SJSA1 (cell line): ENCODE results near the gene GOLGA8J. TPM values are rescaled to one million over a fixed set of nuclear protein-coding genes. Genes with fewer than 3 reads are reported as not detected.
A peak's percentile ranks its signal among the peaks of the same experiment; 100 is the strongest.
"Not testable (repeated sequence)": the region's sequence is repeated elsewhere in the genome, so short reads cannot be mapped to it uniquely, and the experiment has no call there.

ENCODE experiments used
- DNase-seq, 2 experiments: peaks; one replicate each; pipeline ENCODE4 v3.0.0-alpha.2; 2015 to 2020; ENCODE audit warnings: low spot score in 2 of 2, low read depth in 1 of 2
- H3K27ac ChIP-seq: fragments of 250-450 bp; sonication (Bioruptor Pico); 2 replicates; pipeline ENCODE4 v1.5.1; 2020; ENCODE audit warnings: mild to moderate bottlenecking, moderate library complexity
- H3K27me3 ChIP-seq: fragments of 250-450 bp; sonication (Bioruptor Pico); replicated peaks from 2 replicates; pipeline ENCODE4 v1.5.1; 2020; ENCODE audit warnings: mild to moderate bottlenecking, moderate library complexity
- H3K36me3 ChIP-seq: fragments of 250-450 bp; sonication (Bioruptor Pico); 2 replicates; pipeline ENCODE4 v1.5.1; 2020; ENCODE audit warnings: mild to moderate bottlenecking
- H3K4me1 ChIP-seq: fragments of 250-450 bp; sonication (Bioruptor Pico); replicated peaks from 2 replicates; pipeline ENCODE4 v1.6.1; 2021; ENCODE audit warnings: mild to moderate bottlenecking
- H3K4me3 ChIP-seq: fragments of 250-450 bp; sonication (Bioruptor Pico); 2 replicates; pipeline ENCODE4 v1.5.1; 2020; ENCODE audit warnings: mild to moderate bottlenecking
- H3K9me3 ChIP-seq: fragments of 250-450 bp; sonication (Bioruptor Pico); replicated peaks from 2 replicates; pipeline ENCODE4 v1.5.1; 2020; ENCODE audit warnings: mild to moderate bottlenecking
- total RNA-seq: library from RNA; depleted of rRNA; stranded (reverse); fragments of >200 nt; shearing (Covaris generic); gene quantifications from 2 replicates; pipeline ENCODE4 v1.2.3, GENCODE V29; 2014

GOLGA8J gene
- total RNA-seq, 1 experiment from 2014 or later: not detected

- Histone ChIP-seq H3K4me3 (no peak overlapping the region), H3K27me3 (no peaks in the 10 kb centered on the region), H3K27ac (no peak overlapping the region), H3K9me3 (no peaks in the 10 kb centered on the region), H3K36me3 (no peaks in the 10 kb centered on the region), H3K4me1 (no peaks in the 10 kb centered on the region)
- no peak for DNase-seq
These were observed 27.2 kb upstream of the GOLGA8J start for GRCh38 chr15:30055604-30056003.

GRCh38 chr15:30056166-30056565 is 26.6 kb upstream of the GOLGA8J start:
- Histone ChIP-seq H3K27me3 (no peaks in the 10 kb centered on the region), H3K36me3 (no peaks in the 10 kb centered on the region), H3K4me3 (no peak overlapping the region), H3K4me1 (no peaks in the 10 kb centered on the region), H3K9me3 (no peaks in the 10 kb centered on the region), H3K27ac (no peak overlapping the region)
- no peak for DNase-seq

DNA sequence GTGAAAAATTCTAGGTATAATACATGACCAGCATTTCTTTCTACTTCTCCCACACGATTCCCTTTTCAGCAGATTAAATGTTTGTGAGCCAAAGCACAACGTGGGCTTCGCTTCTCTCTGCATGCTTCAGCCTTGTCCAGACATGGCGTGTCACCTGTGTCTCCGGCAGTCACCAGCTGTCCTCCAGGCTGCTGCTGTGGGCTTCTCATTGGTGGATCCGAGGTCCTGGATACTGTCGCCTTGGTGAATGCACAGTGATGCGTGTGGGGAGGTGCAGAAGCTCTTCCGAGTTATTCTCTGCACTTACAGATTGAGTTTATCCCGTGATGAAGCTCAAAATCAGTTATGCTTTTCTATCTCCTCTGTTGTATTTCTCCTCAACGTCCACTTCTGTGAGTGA is 23.0 kb upstream of the GOLGA8J start:
- no peak for DNase-seq
- H3K4me3 ChIP-seq: no peak overlapping the region
- no peaks in the 10 kb centered on the region for H3K36me3 ChIP-seq
- H3K27ac ChIP-seq: no peak overlapping the region
- H3K27me3 ChIP-seq: no peaks in the 10 kb centered on the region
- peaks cover 20% of the 10 kb centered on the region for H3K4me1 ChIP-seq
- H3K9me3 ChIP-seq: no peaks in the 10 kb centered on the region

DNA sequence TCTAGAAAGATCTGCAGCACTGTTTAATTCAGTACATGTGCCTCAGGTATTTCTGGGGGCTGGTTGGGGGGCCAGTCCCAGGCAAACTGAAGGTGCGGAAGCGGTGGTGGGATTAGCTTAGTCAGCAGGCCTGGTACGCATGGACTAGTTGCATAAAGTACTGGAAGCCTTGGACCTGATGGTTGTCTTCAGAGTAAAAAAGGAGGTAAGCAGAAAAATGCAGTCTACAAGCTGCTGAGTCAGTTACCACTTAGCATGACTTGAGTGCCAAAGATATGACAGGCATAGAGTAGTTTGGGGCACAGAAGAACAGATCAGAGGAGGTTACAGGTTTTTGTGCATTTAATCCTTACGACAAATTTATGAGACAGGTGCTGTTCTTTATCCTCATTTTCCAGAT is 19.9 kb upstream of the GOLGA8J start:
- peaks cover 29% of the 10 kb centered on the region for H3K4me1 ChIP-seq
- no peak overlapping the region for H3K27ac ChIP-seq
- peak in 1 of 2 experiments; percentile 23 for DNase-seq
- no peak overlapping the region for H3K4me3 ChIP-seq
- no peaks in the 10 kb centered on the region for H3K9me3 ChIP-seq
- no peaks in the 10 kb centered on the region for H3K27me3 ChIP-seq
- H3K36me3 ChIP-seq: no peaks in the 10 kb centered on the region

DNA sequence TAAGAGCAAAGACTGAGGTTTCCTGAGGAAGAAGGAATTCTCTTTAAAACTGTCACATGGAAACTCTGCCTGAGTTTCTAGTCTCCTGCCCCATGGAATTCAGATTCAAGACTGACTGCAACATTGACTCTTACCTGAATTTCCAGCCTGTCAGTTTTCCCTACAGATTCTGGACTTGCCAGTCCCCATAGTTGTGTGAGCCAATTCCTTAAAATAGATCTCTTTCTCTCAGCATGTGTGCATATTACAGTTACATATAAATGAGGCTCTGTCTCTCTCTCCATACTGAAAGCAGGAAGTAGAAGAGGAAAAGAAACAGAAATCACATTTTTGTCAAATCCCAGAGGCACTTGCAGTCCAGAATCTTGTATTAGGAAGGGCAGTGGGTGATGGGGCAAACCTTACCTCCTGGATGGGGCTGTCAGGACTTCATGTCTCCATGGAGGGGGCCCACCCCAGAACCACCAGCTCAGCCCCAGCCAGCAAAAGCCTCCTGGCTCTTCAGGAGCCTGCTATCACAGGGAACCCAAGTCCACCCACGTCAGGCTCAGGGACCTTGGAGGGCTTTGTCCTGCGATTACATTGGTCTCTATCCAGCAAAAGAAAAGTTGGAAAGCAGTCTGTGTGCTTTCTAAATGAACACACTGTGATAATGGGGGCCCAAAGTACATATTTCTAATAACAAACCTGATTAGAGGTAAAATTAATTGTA is 18.8 kb upstream of the GOLGA8J start:
- Histone ChIP-seq H3K4me3 (no peak overlapping the region), H3K27ac (no peak overlapping the region), H3K4me1 (peaks cover 29% of the 10 kb centered on the region), H3K27me3 (no peaks in the 10 kb centered on the region), H3K9me3 (no peaks in the 10 kb centered on the region), H3K36me3 (no peaks in the 10 kb centered on the region)
- peak in 1 of 2 experiments; percentile 16 for DNase-seq

DNA sequence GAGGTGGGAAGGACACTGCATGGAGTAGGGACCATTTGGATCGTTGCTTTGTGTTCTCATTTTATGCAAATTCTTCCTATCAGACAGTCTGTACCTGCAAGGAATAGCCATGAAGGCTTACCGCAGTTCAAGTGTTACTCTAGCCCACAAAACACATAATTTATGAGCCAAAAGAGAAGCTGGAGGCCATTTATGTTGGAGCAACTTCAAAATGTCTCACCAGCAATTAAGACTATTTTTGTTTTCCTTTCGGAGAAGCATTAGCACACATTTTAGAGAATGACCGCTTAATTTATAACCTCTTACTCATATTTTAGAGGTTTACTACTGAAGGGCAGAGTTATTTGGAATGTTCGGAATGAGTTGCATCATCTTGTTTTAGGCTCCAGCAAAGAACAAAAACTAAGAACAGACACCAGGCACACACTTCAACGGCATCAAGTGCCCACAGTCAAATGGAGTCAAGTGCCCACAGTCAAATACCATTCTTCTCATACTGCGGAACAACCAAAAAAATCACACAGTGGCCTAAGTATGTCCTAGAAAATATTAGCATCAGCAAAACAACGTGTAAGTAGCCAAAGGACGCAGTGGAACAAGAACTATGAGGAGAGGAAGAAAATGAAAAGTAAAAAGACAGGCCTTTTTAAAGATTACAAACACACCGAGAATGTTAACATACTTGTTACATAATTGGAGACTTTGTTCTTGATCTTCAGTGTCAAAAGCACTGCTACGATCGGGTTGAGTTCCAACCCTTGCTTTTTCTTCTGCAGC is 17.5 kb upstream of the GOLGA8J start:
- peak; percentile 72 to 90 for DNase-seq
- peaks cover 29% of the 10 kb centered on the region for H3K4me1 ChIP-seq
- H3K9me3 ChIP-seq: no peaks in the 10 kb centered on the region
- no peaks in the 10 kb centered on the region for H3K27me3 ChIP-seq
- no peaks in the 10 kb centered on the region for H3K36me3 ChIP-seq
- no peak overlapping the region for H3K4me3 ChIP-seq
- H3K27ac ChIP-seq: peak overlapping the region; percentile 67

DNA sequence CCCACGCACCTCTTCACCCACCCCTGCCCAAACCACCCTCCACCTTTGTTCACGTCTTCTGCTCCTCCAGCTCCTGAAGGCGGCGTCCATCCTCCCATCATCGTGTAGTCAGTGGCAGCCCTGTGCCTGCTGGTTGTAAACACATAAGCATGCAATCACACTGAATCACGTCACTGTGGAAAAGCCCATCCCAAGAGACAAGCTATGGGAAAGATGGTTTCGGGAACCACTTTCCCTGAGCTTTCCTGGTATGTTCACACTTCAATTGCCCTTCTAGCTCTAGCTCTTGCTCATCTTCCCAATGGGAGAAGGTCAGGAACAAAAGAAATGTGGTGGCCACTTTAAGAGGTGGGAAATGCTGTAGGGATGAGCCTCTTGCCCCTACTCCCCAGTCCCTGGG is 14.4 kb upstream of the GOLGA8J start:
- H3K9me3 ChIP-seq: no peaks in the 10 kb centered on the region
- peaks cover 6% of the 10 kb centered on the region for H3K27me3 ChIP-seq
- DNase-seq: no peak
- H3K4me1 ChIP-seq: peaks cover 22% of the 10 kb centered on the region
- H3K36me3 ChIP-seq: no peaks in the 10 kb centered on the region
- no peak overlapping the region for H3K27ac ChIP-seq
- no peak overlapping the region for H3K4me3 ChIP-seq

GRCh38 chr15:30072630-30073029 is 10.1 kb upstream of the GOLGA8J start:
- Histone ChIP-seq H3K4me1 (no peaks in the 10 kb centered on the region), H3K4me3 (no peak overlapping the region), H3K27ac (no peak overlapping the region), H3K9me3 (no peaks in the 10 kb centered on the region), H3K27me3 (peaks cover 6% of the 10 kb centered on the region), H3K36me3 (no peaks in the 10 kb centered on the region)
- no peak for DNase-seq

GRCh38 chr15:30073915-30074314 is 8.8 kb upstream of the GOLGA8J start:
- H3K36me3 ChIP-seq: no peaks in the 10 kb centered on the region
- no peak overlapping the region for H3K27ac ChIP-seq
- H3K27me3 ChIP-seq: peaks cover 6% of the 10 kb centered on the region
- no peak for DNase-seq
- H3K9me3 ChIP-seq: no peaks in the 10 kb centered on the region
- H3K4me1 ChIP-seq: no peaks in the 10 kb centered on the region
- no peak overlapping the region for H3K4me3 ChIP-seq

- peak in 1 of 2 experiments; percentile 73 for DNase-seq
- H3K36me3 ChIP-seq, H3K27ac ChIP-seq, H3K27me3 ChIP-seq, H3K4me1 ChIP-seq, H3K9me3 ChIP-seq, H3K4me3 ChIP-seq: not testable (repeated sequence)
These were observed 1.9 kb upstream of the GOLGA8J start for GRCh38 chr15:30080816-30081215.

GRCh38 chr15:30097827-30098226 is 15.1 kb downstream of the GOLGA8J start:
- H3K9me3 ChIP-seq, H3K36me3 ChIP-seq, H3K4me1 ChIP-seq, H3K27me3 ChIP-seq, H3K4me3 ChIP-seq, H3K27ac ChIP-seq, DNase-seq: not testable (repeated sequence)

DNA sequence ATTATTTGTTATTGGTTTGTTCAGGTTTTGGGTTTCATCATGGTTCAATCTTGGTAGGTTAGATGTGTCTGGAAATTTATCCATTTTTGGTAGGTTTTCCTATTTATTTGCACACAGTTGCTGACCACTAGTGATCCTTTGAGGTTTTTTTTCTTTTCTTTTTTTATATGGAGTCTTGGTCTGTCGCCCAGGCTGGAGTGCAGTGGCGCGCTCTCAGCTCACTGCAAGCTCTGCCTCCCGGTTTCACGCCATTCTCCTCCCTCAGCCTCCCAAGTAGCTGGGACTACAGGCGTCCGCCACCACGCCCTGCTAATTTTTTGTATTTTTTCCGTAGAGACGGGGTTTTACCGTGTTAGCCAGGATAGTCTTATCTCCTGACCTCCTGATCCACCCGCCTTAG is 20.1 kb downstream of the GOLGA8J start:
- not testable (repeated sequence) for H3K36me3 ChIP-seq, H3K4me1 ChIP-seq

DNA sequence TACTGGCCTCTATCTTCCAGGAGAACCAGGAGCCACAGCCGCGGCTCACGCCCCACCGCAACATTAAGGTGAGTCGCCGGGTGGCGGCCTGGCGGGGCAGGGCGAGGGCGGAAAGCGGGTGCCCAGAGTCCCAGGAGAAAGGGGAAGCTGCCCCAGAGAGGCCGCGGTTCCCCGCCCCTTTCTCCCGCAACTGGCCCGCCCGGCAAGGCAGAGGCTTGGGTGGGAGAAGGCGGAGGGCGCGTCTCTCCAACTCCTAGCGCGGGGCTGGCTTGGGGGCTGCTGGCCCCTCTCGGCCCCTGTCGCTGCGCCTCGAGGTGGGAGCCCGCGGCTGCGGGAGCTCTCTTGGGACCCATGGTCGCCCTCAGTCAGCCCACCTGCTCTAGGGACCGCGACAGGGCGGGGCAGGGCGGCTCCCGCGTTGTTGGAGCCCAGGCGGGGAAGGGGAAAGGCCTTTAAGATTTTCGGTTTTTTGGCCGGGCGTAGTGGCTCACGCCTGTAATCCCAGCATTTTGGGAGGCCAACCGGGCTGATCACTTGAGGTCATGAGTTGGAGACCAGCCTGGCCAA is 21.3 kb downstream of the GOLGA8J start:
- DNase-seq, H3K4me3 ChIP-seq, H3K9me3 ChIP-seq, H3K27me3 ChIP-seq, H3K27ac ChIP-seq, H3K4me1 ChIP-seq, H3K36me3 ChIP-seq: not testable (repeated sequence)

More for the DNA sequence above, 20.1 kb downstream of the GOLGA8J start:
- H3K9me3 ChIP-seq, DNase-seq, H3K27ac ChIP-seq, H3K27me3 ChIP-seq, H3K4me3 ChIP-seq: not testable (repeated sequence)

- H3K4me3 ChIP-seq, DNase-seq, H3K27me3 ChIP-seq, H3K27ac ChIP-seq, H3K4me1 ChIP-seq, H3K9me3 ChIP-seq, H3K36me3 ChIP-seq: not testable (repeated sequence)
These were observed 27.8 kb downstream of the GOLGA8J start for GRCh38 chr15:30110591-30110990.
